Neuronal stem cell (in vitro differentiated cells): Measurements from ENCODE around the gene SMOC2.
A peak's percentile ranks its signal among the peaks of the same experiment; 100 is the strongest.
"Not testable (repeated sequence)": the region's sequence is repeated elsewhere in the genome, so short reads cannot be mapped to it uniquely, and the experiment has no call there.

Experiments used
- DNase-seq: peaks from one replicate; pipeline ENCODE4 v3.0.0-alpha.2; 2013; ENCODE audit warnings: low spot score
- H2AFZ ChIP-seq: one replicate; pipeline ENCODE4 v1.6.1; 2013; ENCODE audit warnings: mild to moderate bottlenecking, low read length, inconsistent platforms
- H2AK5ac ChIP-seq: 2 replicates; pipeline ENCODE4 v1.6.1; 2013; ENCODE audit warnings: low read depth, mild to moderate bottlenecking, inconsistent platforms, low read length, moderate library complexity, mixed read lengths
- H2BK120ac ChIP-seq: 2 replicates; pipeline ENCODE4 v1.6.1; 2013; ENCODE audit warnings: low read depth, mild to moderate bottlenecking, inconsistent platforms, low read length, moderate library complexity, mixed read lengths
- H2BK12ac ChIP-seq: one replicate; pipeline ENCODE4 v1.6.1; 2013; ENCODE audit warnings: low read length, inconsistent platforms
- H2BK15ac ChIP-seq: 2 replicates; pipeline ENCODE4 v1.6.1; 2013; ENCODE audit warnings: mild to moderate bottlenecking, low read length, inconsistent platforms, mixed read lengths
- H2BK5ac ChIP-seq: one replicate; pipeline ENCODE4 v1.6.1; 2013; ENCODE audit warnings: inconsistent platforms, mild to moderate bottlenecking, low read length, moderate library complexity
- H3K14ac ChIP-seq: one replicate; pipeline ENCODE4 v1.6.1; 2013; ENCODE audit warnings: low read length, inconsistent platforms
- H3K18ac ChIP-seq: 2 replicates; pipeline ENCODE4 v1.6.1; 2013; ENCODE audit warnings: low read length, inconsistent platforms
- H3K23ac ChIP-seq: 2 replicates; pipeline ENCODE4 v1.6.1; 2013; ENCODE audit warnings: low read depth, mild to moderate bottlenecking, mixed read lengths, low read length, inconsistent platforms; ENCODE audit not compliant: poor library complexity
- H3K27ac ChIP-seq: replicated peaks from 3 replicates; pipeline ENCODE4 v1.5.1; 2013; ENCODE audit warnings: low read length, inconsistent platforms
- H3K27me3 ChIP-seq, 3 experiments: 2 replicates each; pipeline ENCODE4 v1.6.1; 2013; ENCODE audit warnings: low read length in 3 of 3, mild to moderate bottlenecking in 2 of 3, inconsistent platforms in 1 of 3, low read depth in 1 of 3, mixed read lengths in 1 of 3, moderate library complexity in 1 of 3; ENCODE audit not compliant: control insufficient read depth in 3 of 3, insufficient read depth in 3 of 3
- H3K36me3 ChIP-seq, 2 donors: replicated peaks in 1 of 2; 2 replicates each; pipeline ENCODE4 v1.6.1; 2013; ENCODE audit warnings: low read length in 2 of 2; ENCODE audit not compliant: control insufficient read depth in 2 of 2, insufficient read depth in 2 of 2
- H3K4ac ChIP-seq: 2 replicates; pipeline ENCODE4 v1.6.1; 2013; ENCODE audit warnings: inconsistent platforms, mild to moderate bottlenecking, low read length, moderate library complexity
- H3K4me1 ChIP-seq, 2 donors: 1 replicate in 1 of 2; 2 replicates in 1 of 2; pipeline ENCODE4 v1.6.1; 2013; ENCODE audit warnings: low read length in 2 of 2, low read depth in 1 of 2; ENCODE audit not compliant: control insufficient read depth in 2 of 2, insufficient read depth in 1 of 2
- H3K4me2 ChIP-seq: one replicate; pipeline ENCODE4 v1.6.1; 2013; ENCODE audit warnings: mild to moderate bottlenecking, low read length, inconsistent platforms; ENCODE audit not compliant: insufficient read depth, poor library complexity, severe bottlenecking
- H3K4me3 ChIP-seq, 2 donors: 2 replicates each; pipeline ENCODE4 v1.5.1; 2013; ENCODE audit warnings: low read length in 2 of 2, mild to moderate bottlenecking in 2 of 2, inconsistent platforms in 1 of 2, moderate library complexity in 1 of 2
- H3K79me1 ChIP-seq: one replicate; pipeline ENCODE4 v1.6.1; 2013; ENCODE audit warnings: low read depth, mild to moderate bottlenecking, inconsistent platforms, low read length, moderate library complexity
- H3K9ac ChIP-seq: one replicate; pipeline ENCODE4 v1.6.1; 2013; ENCODE audit warnings: mild to moderate bottlenecking, low read depth, low read length, inconsistent platforms; ENCODE audit not compliant: poor library complexity
- H3K9me3 ChIP-seq, 2 donors: replicated peaks in 1 of 2; 2 replicates each; pipeline versions ENCODE3 to v1.6.1; 2013; ENCODE audit warnings: low read length in 2 of 2, mild to moderate bottlenecking in 2 of 2, inconsistent platforms in 1 of 2, low read depth in 1 of 2, mixed read lengths in 1 of 2, moderate library complexity in 1 of 2; ENCODE audit not compliant: control insufficient read depth in 2 of 2, insufficient read depth in 1 of 2
- H4K8ac ChIP-seq: one replicate; pipeline ENCODE4 v1.6.1; 2013; ENCODE audit warnings: low read depth, mild to moderate bottlenecking, inconsistent platforms, low read length, moderate library complexity
- H4K91ac ChIP-seq: one replicate; pipeline ENCODE4 v1.6.1; 2013; ENCODE audit warnings: low read length, low read depth, mild to moderate bottlenecking, inconsistent platforms; ENCODE audit not compliant: poor library complexity
- WGBS, 2 donors: extraction: QIAGEN DNeasy Blood & Tissue Kit; methylation state at CpG; one replicate each; pipeline ENCODE4 v1.1.7; 2013; ENCODE audit warnings: missing lambda C conversion rate in 2 of 2, mixed read lengths in 1 of 2; ENCODE audit not compliant: insufficient read length in 2 of 2, insufficient replicate concordance in 1 of 2; ENCODE audit errors: extremely low coverage in 2 of 2; 5-methylcytosine and 5-hydroxymethylcytosine counted together

Gene SMOC2

DNA sequence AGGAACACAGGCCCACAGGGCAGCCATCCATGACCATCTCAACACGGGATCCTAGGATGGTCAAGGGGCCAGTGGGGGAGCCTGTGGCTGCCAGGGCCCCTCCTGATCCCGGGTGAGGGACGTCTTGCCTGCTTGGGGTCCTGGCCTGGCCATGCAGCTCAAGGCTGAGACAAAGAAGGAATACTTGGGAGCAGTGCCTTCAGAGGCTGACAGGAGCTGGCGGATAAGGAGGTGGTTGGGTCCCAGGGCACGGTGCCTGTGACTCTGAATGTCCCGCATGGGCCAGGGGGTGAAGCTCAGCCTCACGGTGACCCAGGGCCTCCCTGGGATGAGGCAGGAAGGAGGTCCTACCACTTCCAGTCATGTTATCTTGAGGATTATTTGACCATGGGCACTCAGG is 95.2 kb downstream of the SMOC2 start:
- H2BK12ac ChIP-seq = no peak overlapping the region
- H3K79me1 ChIP-seq = no peaks in the 10 kb centered on the region
- WGBS, 2 donors = no CpG with 5 or more reads among the region's 7 CpGs
- peaks cover 0 to 13% of the 10 kb centered on the region in 2 donors for H3K4me1 ChIP-seq
- H3K23ac ChIP-seq = peak overlapping the region; percentile 77
- peak overlapping the region; percentile 46 for H2BK5ac ChIP-seq
- H3K4ac ChIP-seq = peak overlapping the region; percentile 42
- no peak overlapping the region for H3K27ac ChIP-seq
- H3K4me3 ChIP-seq = no peak overlapping the region
- no peaks in the 10 kb centered on the region for H3K9me3 ChIP-seq
- DNase-seq = no peak
- H3K14ac ChIP-seq = no peak overlapping the region
- no peaks in the 10 kb centered on the region for H3K27me3 ChIP-seq
- no peaks in the 10 kb centered on the region for H3K36me3 ChIP-seq
- peak overlapping the region; percentile 33 for H2AFZ ChIP-seq
- H2BK120ac ChIP-seq = no peak overlapping the region
- H2BK15ac ChIP-seq = peak overlapping the region; percentile 63
- H4K91ac ChIP-seq = no peak overlapping the region
- H3K4me2 ChIP-seq = no peak overlapping the region
- H3K18ac ChIP-seq = peak overlapping the region; percentile 88
- H2AK5ac ChIP-seq = peak overlapping the region; percentile 81
- H4K8ac ChIP-seq = no peak overlapping the region
- H3K9ac ChIP-seq = no peak overlapping the region

DNA sequence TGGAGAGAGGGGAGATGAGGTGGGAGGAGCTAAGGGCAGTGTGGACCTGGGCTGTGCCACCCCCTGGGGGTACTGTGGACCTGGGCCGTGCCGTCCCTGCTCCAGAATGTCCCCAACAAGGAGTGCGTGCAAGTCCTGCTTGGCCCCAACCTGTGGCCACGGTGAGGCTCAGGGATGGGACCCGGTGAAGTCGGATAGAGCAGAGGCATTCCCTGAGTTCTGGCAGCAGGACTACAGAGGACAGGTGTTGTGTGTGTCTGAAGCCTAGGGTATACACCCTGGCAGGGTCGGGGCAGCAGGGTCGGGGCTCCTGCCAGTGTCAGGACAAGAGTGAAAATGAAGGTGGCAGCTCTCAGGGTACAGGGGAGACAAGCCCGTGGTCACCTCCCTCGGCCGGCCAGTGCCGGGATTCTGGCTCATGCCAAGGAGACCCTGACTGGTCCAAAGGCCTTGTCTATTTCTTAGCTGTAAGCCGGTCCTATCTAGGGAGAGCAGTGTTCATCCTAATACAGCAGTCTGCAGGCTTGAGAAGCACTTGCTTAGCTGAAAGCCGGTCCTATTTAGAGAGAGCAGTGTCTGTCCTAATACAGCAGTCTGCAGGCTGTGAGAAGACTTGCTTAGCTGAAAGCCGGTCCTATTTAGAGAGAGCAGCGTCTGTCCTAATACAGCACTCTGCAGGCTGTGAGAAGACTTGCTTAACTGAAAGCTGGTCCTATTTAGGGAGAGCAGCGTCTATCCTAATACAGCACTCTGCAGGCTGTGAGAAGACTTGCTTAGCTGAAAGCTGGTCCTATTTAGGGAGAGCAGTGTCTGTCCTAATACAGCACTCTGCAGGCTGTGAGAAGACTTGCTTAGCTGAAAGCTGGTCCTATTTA is 95.9 kb downstream of the SMOC2 start:
- H3K4me2 ChIP-seq = no peak overlapping the region
- DNase-seq = no peak
- no peak overlapping the region for H2AK5ac ChIP-seq
- H3K79me1 ChIP-seq = no peaks in the 10 kb centered on the region
- H3K27me3 ChIP-seq = no peaks in the 10 kb centered on the region
- H3K4me3 ChIP-seq = no peak overlapping the region
- peak overlapping the region; percentile 76 for H2AFZ ChIP-seq
- H2BK5ac ChIP-seq = no peak overlapping the region
- no peaks in the 10 kb centered on the region for H3K9me3 ChIP-seq
- H3K4ac ChIP-seq = no peak overlapping the region
- H3K18ac ChIP-seq = peak overlapping the region; percentile 20
- H3K9ac ChIP-seq = no peak overlapping the region
- H3K23ac ChIP-seq = no peak overlapping the region
- H3K36me3 ChIP-seq = no peaks in the 10 kb centered on the region
- no peak overlapping the region for H2BK120ac ChIP-seq
- H2BK12ac ChIP-seq = peak overlapping the region; percentile 14
- WGBS, 2 donors = no CpG with 5 or more reads among the region's 17 CpGs
- no peak overlapping the region for H3K14ac ChIP-seq
- H2BK15ac ChIP-seq = peak overlapping the region; percentile 54
- H4K8ac ChIP-seq = no peak overlapping the region
- H3K27ac ChIP-seq = no peak overlapping the region
- peaks cover 0 to 13% of the 10 kb centered on the region in 2 donors for H3K4me1 ChIP-seq
- H4K91ac ChIP-seq = no peak overlapping the region

DNA sequence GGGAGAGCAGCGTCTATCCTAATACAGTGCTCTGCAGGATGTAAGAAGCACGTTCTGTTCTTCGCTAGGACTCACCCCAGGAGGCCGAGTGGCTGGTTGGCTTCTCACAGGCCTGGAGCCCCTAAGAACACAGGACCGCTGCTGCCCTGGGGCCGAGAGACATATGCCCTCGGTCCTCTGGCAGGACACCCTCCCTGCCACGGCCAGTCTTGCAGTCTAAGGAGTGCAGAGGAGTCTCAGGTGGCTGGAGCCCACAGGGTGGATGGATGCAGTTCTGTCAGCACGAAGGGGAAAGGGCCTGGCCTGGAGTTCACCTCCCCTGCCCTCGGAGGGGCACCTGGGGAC is 96.5 kb downstream of the SMOC2 start:
- no CpG with 5 or more reads among the region's 10 CpGs for WGBS, 2 donors
- peak overlapping the region; percentile 24 for H3K9ac ChIP-seq
- H3K9me3 ChIP-seq = no peaks in the 10 kb centered on the region
- H3K14ac ChIP-seq = no peak overlapping the region
- no peak overlapping the region for H2BK12ac ChIP-seq
- no peak overlapping the region for H3K4me2 ChIP-seq
- H3K4ac ChIP-seq = no peak overlapping the region
- H3K27ac ChIP-seq = no peak overlapping the region
- peak overlapping the region; percentile 89 for H3K18ac ChIP-seq
- no peak overlapping the region for H4K91ac ChIP-seq
- H2BK15ac ChIP-seq = peak overlapping the region; percentile 54
- no peak overlapping the region for H2BK5ac ChIP-seq
- no peak for DNase-seq
- peaks cover 0 to 10% of the 10 kb centered on the region in 2 donors for H3K4me1 ChIP-seq
- H2AFZ ChIP-seq = peak overlapping the region; percentile 76
- H4K8ac ChIP-seq = no peak overlapping the region
- H3K36me3 ChIP-seq = no peaks in the 10 kb centered on the region
- H3K79me1 ChIP-seq = no peaks in the 10 kb centered on the region
- peak overlapping the region; percentile 32 for H2AK5ac ChIP-seq
- H2BK120ac ChIP-seq = no peak overlapping the region
- no peak overlapping the region for H3K4me3 ChIP-seq
- H3K23ac ChIP-seq = peak overlapping the region; percentile 68
- H3K27me3 ChIP-seq = no peaks in the 10 kb centered on the region

DNA sequence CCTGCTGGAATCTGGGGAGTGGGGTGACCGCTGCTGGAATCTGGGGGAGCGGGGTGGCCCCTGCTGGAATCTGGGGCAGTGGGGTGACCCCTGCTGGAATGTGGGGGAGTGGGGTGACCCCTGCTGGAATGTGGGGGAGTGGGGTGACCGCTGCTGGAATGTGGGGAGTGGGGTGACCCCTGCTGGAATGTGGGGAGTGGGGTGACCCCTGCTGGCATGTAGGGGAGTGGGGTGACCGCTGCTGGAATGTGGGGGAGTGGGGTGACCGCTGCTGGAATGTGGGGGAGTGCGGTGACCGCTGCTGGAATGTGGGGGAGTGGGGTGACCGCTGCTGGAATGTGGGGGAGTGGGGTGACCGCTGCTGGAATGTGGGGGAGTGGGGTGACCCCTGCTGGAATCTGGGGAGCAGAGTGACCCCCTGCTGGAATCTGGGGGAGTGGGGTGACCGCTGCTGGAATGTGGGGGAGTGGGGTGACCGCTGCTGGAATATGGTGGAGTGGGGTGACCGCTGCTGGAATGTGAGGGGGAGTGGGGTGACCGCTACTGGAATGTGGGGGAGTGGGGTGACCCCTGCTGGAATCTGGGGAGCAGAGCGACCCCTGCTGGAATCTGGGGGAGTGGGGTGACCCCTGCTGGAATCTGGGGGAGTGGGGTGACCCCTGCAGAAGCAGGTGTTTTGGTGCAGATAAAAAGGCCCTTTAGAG is 97.4 kb downstream of the SMOC2 start:
- no CpG with 5 or more reads among the region's 14 CpGs for WGBS, 2 donors
- DNase-seq = not testable (repeated sequence)

More for the DNA sequence above, 97.4 kb downstream of the SMOC2 start:
- not testable (repeated sequence) for H3K36me3 ChIP-seq, H3K27ac ChIP-seq, H2BK120ac ChIP-seq, H3K14ac ChIP-seq, H3K4me2 ChIP-seq, H2AFZ ChIP-seq, H3K18ac ChIP-seq, H3K9me3 ChIP-seq, H3K9ac ChIP-seq, H4K91ac ChIP-seq, H3K4me3 ChIP-seq, H2BK12ac ChIP-seq, H3K79me1 ChIP-seq, H3K4ac ChIP-seq, H4K8ac ChIP-seq, H3K23ac ChIP-seq, H2BK5ac ChIP-seq, H3K27me3 ChIP-seq
- H2BK15ac ChIP-seq = peak overlapping the region; percentile 54
- peaks cover 0 to 10% of the 10 kb centered on the region in 2 donors for H3K4me1 ChIP-seq
- peak overlapping the region; percentile 32 for H2AK5ac ChIP-seq
